SIG-M5 treated with dmso at 0.1 percent for 504 hours (cell line): ENCODE data around the gene ATP6V1C2.
"Not testable (repeated sequence)": the region's sequence is repeated elsewhere in the genome, so short reads cannot be mapped to it uniquely, and the experiment has no call there.

ENCODE experiments used
- DNase-seq: peaks from one replicate; lab custom pipeline; 2025; ENCODE audit not compliant: unreplicated experiment; lab: John Stamatoyannopoulos, UW

Gene ATP6V1C2

GRCh38 chr2:10812362-10813162 lies 91.1 kb downstream of the ATP6V1C2 start, which contains the start of gene PDIA6:
TSS of gene PDIA6 (minus strand) at chr2:10812785. CDS start at chr2:10812696, 89 bp downstream.
- peak; percentile 94 for DNase-seq

GRCh38 chr2:10813163-10814138 lies 92.0 kb downstream of the ATP6V1C2 start:
- DNase-seq: not testable (repeated sequence)

GRCh38 chr2:10814142-10814541 lies 92.7 kb downstream of the ATP6V1C2 start:
- DNase-seq: no peak

- DNase-seq: no peak
Observed at GRCh38 chr2:10814571-10815331, 93.3 kb downstream of the ATP6V1C2 start.

DNA sequence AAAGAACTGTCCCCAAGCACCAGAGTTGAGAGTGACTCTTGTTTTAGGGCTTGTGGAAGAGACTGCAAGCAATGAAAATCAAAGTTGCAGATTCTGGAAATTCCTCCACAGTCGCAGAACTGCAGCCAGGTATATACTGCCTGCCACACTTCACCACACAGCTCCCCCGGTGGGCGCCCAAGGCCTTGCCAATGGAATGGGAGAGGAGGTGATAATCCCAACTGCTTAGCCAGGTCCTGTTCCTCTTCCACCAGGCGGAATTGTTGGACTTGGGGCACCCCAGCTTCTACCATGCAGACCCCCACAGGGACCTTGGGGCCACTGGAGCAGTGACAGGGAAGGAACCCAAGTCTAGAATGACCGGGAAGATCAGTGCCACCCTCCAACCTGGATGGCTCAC lies 96.0 kb downstream of the ATP6V1C2 start:
- DNase-seq: no peak

GRCh38 chr2:10818305-10818704 lies 96.9 kb downstream of the ATP6V1C2 start:
- DNase-seq: not testable (repeated sequence)

GRCh38 chr2:10818984-10819383 lies 97.6 kb downstream of the ATP6V1C2 start:
- DNase-seq: no peak

DNA sequence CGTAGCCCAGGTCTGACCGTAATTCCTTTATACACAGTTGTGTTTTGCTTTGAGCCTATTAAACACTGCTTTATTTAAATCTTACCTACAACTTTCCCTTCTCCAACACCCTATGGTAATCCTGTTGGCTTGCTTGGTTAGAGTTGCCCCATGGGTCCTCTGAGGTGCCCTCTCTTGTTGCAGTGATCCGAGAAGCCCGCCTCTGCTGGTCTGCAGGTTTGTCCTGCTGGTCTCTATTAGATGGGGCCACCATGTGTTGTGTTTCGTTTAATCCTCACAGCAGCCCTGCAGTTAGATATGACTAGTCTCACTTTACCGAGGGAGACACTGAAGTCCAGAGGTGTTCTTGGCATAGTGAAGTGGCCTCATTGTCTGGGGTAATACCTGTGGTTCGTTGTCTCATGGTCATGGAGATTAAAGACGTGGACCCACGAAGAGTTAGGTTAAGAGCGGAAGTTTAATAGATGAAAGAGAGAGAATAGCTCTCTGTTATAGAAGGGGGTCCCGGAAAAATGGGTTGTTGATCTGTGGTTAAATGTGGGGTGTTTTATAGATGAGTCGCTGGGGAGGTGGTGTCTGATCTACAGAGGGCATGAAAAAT lies 98.4 kb downstream of the ATP6V1C2 start:
- no peak for DNase-seq

GRCh38 chr2:10820562-10820961 lies 99.1 kb downstream of the ATP6V1C2 start:
- DNase-seq: no peak

GRCh38 chr2:10820978-10821695 lies 99.7 kb downstream of the ATP6V1C2 start:
- DNase-seq: peak; percentile 38

- DNase-seq: no peak
Observed at GRCh38 chr2:10824191-10824590, 102.8 kb downstream of the ATP6V1C2 start.

DNA sequence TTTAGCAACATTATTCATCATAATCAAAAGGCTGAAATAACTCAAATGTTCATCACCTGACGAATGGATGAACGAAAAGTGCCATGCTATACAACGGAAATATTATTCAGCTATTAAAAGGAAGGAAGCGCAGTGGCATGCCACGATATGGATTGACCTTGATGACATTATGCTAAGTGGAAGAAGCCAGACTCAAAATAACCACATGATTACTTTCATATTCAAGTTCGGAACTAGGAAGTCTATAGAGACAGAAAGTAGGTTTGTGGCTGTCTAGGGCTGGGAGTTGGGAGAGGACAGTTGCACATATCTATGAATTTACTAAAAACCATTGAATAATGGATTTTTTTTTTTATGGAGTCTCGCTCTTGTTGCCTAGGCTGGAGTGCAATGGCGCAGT lies 104.6 kb downstream of the ATP6V1C2 start:
- DNase-seq: no peak

- DNase-seq: no peak
Observed at GRCh38 chr2:10826625-10827024, 105.2 kb downstream of the ATP6V1C2 start.

DNA sequence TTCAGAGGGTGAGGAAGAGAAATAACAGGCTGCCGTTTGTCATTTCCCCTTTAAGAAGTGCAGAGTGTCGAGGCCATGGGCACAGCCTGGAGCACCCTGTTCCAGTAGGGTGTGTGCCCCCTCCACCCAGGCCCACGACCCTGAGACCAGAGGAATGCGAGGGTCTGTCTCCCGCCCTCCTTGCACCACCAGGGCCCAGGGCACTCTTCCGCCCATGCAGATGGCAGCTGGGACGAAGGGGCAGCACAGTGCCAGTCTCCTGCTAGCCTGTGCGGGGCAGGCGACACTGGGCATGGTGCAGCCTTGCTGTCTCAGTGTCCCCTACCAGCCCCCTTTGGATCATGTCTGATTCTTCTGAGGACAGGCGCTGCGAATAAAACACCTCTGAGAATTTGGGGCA lies 106.9 kb downstream of the ATP6V1C2 start:
- no peak for DNase-seq

- no peak for DNase-seq
Observed at GRCh38 chr2:10829299-10829698, 107.9 kb downstream of the ATP6V1C2 start.

DNA sequence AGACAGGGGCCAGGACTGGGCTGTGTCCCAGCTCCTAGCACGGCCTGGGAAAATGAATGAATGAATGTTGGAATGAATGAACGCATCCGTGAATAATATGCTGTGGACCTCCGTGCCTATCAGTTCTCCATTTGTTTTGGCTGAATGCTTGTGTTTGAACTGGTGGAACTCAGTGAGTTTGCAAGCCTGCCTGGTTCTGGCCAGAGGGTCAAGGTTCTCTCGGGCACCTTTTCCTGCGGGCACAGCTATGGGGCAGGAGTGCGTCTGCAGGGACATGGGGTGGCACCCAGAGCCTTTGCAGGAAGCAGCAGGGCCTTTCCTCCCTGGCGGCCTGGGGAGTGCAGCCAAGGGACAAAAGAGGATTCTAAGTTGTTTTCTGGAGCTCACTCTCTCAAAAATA lies 108.8 kb downstream of the ATP6V1C2 start:
- no peak for DNase-seq

- no peak for DNase-seq
Observed at GRCh38 chr2:10830641-10831399, 109.4 kb downstream of the ATP6V1C2 start.

DNA sequence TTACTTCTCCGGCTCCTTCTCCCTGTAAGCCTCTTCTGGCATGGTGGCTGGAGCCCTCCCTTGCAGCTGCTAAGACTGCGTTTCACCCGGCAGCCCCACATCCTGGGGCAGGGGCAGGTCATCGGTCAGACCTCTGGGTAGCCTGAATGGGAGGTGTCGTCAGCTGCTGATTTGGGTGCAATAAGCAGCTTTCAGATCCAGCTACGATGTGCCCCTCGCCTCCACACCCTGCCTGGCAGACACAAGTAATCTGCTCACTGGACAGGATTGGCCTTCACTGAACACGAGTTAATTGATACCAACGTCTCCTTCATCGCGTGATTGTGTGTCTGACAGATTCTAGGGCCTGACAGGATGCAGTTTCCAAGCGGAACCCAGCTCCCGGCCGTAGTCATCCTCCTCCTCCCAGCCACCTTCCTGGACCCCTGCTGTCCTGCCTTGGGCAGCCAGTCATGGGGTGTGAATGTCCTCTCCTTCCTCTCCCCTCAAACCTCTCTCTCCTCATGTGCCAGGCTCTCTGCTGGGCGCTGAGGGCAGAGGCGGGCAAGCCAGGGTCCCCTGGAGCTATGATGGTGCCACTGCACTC lies 110.1 kb downstream of the ATP6V1C2 start:
- DNase-seq: no peak
